HG02678 (cell line): ENCODE results near the gene P3H3.

Source experiments
- ATAC-seq: cut with Tn5 transposase; IDR thresholded peaks from one replicate; pipeline ENCODE4 v1.9.1; 2021; ENCODE audit warnings: mild to moderate bottlenecking, moderate library complexity; ENCODE audit not compliant: unreplicated experiment

Gene P3H3

GRCh38 chr12:6842075-6842474 is 13.9 kb downstream of the P3H3 start:
- no peak for ATAC-seq

- no peak for ATAC-seq
Measured at GRCh38 chr12:6843118-6843902, 15.1 kb downstream of the P3H3 start.

DNA sequence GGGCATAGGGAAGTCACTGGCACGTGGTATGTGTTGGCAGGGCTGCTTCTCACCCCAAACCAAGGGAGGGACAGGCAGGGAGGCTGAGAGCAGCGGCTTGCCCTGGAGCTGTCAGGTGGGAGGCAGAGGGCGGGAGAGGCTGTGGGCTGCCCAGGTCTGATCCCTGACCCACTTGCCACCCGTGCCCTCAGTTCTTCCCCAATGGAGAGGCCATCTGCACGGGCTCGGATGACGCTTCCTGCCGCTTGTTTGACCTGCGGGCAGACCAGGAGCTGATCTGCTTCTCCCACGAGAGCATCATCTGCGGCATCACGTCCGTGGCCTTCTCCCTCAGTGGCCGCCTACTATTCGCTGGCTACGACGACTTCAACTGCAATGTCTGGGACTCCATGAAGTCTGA is 17.2 kb downstream of the P3H3 start:
- ATAC-seq = no peak

GRCh38 chr12:6846316-6846869 is 18.2 kb downstream of the P3H3 start:
- no peak for ATAC-seq

DNA sequence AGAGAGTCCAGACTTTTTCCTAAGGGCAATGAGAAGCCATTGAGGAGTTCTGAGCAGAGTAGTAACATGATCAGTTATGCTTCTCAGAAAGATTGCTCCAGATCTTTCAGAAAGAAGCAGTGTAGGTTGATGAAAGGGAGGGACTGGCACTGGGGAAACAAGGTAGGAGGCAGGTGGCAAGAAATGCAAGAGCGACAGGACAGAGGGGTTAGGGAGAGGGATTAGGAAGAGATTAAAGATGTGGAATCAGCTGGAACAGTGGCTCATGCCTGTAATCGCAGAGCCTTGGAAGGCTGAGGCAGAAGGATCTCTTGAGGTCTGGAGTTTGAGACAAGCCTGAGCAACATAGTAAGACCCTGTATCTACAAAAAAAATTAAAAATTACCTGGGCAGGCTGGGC is 19.5 kb downstream of the P3H3 start:
- no peak for ATAC-seq

DNA sequence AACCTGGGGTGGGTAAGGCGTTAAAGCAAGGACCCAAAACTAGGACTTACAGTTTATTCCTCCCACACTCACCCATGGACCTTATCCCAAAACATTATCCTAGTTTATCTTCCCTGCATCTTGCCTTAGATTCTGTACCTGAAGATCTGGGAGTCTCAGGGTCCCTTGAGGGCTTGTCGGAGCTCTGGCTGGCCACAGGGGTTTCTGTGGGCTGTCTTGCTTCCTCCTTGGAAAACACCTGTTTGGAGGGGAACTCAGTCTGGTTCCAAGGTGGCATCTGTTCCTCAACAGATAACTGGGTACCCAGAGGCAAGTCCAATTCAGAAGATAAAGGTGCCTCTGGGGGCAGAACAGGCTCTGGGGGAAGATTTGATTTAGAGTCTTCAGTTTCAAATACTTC is 21.2 kb downstream of the P3H3 start:
- no peak for ATAC-seq

- no peak for ATAC-seq
Measured at GRCh38 chr12:6849976-6850560, 21.9 kb downstream of the P3H3 start.

DNA sequence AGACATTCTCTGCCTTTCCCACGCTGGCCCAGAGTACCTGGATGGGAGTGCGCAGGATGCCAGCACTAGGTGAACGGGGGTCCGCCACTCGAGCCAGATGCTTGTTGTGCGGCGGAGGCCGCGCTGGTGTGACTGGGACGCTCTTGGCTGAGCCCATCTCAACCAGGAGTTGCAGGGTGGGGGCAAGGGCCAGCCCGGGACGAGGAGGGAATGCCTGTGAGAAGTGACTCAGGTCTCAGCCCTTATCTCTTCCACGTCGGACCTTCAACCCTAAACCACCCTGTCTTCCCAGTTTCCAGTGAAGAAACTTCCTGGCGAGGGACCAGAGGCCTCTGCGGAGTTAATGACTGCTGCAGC is 22.6 kb downstream of the P3H3 start:
- ATAC-seq = no peak

DNA sequence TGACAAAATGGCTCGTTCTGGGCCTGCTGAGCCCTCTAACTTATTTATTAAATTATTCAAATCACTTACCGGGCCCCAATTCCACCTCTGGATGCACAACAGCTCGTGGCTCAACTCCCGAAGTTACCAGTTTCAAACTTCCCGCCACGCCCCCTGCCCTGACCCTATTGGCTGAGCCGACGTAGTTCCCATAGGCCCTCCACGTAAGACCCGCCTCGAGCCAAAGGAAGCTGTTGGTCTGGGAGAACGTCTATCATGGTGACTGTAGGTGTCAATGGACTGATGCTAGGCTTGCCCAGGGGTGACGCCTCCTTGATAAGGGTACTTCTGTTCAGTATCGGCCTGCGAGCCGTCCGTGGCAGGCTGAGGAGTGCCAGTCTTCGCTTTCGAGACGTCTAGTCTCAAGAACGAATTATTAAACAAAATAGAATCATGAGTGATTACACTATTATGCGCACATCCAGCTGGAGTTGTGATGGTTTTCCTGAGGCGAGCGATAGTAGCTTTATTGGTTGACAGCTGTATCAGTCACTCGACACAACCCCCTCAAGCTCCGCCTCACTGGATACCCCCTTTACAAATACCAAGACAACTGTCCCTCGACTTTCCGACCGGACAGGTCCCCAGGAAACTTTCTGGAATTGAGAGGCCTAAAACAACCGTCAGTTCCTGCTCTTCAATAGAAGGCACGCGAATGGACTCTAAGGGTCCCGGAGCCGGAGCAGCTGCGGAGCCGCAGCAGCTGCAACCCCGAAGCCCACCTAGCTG is 23.1 kb downstream of the P3H3 start, which contains the start of gene CDCA3:
Gene CDCA3 (minus strand): TSS at position 134 of the 768 bp plus-strand sequence. CDS start 334 bp downstream, outside the sequence.
- peak; percentile 58 for ATAC-seq

- peak; percentile 74 for ATAC-seq
Measured at GRCh38 chr12:6851921-6852650, 23.9 kb downstream of the P3H3 start, which contains the start of gene USP5. USP5 (plus strand) TSS chr12:6852150; CDS start chr12:6852180, 30 bp downstream.

- no peak for ATAC-seq
Measured at GRCh38 chr12:6852651-6853354, 24.6 kb downstream of the P3H3 start.

GRCh38 chr12:6853626-6854025 is 25.4 kb downstream of the P3H3 start:
- ATAC-seq = no peak

DNA sequence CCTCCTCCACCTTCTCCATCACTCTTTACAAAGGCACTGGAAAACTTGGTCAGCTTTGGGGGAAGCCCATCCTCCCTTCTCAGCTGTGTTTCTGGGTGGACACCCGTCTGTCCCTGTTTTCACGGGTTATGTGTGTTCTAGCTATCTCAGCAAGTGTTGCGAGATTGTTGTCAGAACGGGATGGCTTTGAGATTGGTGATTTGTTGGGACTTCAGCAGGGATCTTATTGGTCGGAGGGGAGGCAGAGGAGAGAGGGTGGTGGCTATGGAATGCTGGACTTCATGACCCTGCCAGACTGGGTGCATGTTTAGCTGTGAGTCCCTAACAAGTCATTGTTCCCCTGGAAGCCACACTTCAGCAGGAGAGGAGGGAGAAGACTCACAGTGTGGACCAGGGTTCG is 25.8 kb downstream of the P3H3 start:
- ATAC-seq = no peak

- ATAC-seq = no peak
Measured at GRCh38 chr12:6855322-6855721, 27.1 kb downstream of the P3H3 start.

GRCh38 chr12:6858799-6859198 is 30.6 kb downstream of the P3H3 start:
- ATAC-seq = no peak

- ATAC-seq = no peak
Measured at GRCh38 chr12:6860116-6860515, 31.9 kb downstream of the P3H3 start.

DNA sequence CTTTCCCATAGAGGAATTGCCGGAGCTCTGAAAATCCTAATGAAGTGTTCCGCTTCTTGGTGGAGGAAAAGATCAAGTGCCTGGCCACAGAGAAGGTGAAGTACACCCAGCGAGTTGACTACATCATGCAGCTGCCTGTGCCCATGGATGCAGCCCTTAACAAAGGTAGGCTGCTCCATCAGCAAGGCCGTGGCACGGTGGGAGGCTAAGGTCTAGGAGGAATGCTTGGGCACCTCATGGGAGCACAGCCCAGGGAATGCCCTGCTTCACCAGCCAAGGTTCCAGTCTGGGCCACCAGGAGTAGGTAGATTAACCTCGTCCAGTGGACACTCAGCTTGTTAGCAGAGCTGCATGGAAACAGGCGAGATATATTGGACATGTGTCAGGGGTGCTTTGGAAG is 32.7 kb downstream of the P3H3 start:
- no peak for ATAC-seq

DNA sequence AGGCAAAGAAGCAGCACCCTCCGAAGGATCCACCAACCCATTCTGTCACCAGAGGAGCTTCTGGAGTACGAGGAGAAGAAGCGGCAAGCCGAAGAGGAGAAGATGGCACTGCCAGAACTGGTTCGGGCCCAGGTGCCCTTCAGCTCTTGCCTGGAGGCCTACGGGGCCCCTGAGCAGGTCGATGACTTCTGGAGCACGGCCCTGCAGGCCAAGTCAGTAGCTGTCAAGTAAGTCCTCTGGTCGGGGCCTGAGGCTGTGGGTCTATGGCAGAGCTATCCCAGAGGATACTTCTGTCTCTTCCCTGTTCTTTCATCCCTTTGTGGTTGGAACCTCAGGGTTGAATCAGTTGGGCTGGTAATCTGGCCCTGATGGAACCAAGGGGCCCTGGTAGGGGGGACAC is 33.2 kb downstream of the P3H3 start:
- no peak for ATAC-seq

DNA sequence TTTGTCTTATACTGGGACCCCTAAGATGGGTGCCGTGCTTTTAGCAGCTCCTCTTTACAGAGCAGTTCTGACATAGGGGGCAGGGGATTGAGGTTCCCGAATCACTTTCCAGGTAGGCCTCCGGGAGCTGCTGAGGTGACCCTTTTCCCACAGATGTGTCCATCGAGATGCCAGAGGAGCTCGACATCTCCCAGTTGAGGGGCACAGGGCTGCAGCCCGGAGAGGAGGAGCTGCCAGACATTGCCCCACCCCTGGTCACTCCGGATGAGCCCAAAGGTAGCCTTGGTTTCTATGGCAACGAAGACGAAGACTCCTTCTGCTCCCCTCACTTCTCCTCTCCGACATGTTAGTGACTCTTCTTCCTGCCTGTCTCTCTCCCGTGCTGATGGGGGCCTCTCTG is 34.8 kb downstream of the P3H3 start:
- ATAC-seq = no peak
